Fibroblast of upper back skin (primary cell): ENCODE data around the gene SLK.

Experiments used
- DNase-seq: peaks from one replicate; pipeline ENCODE4 v3.0.0-alpha.2; 2013

Gene SLK

GRCh38 chr10:104056619-104057273, 89.8 kb downstream of the SLK start:
- DNase-seq, result no peak

DNA sequence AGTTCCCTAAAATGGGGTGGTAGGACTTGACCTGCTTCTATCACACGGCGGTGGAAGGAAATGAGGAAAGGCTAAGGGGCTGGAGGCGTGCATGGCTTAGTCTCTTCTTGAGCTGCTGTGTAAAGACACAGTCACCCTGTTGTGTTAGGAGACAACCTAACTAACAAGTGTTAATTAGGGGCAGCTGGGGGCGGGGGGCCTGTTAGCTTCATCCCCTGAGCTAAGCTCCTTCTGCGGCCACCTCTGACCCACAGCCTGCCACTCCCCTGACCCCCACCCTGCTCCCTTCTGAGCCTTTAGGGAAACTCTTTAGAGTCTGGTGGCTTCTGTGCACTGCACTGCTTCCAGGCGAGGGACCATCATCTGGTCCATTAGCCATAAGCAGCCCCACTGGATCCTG, 90.8 kb downstream of the SLK start:
- no peak for DNase-seq

DNA sequence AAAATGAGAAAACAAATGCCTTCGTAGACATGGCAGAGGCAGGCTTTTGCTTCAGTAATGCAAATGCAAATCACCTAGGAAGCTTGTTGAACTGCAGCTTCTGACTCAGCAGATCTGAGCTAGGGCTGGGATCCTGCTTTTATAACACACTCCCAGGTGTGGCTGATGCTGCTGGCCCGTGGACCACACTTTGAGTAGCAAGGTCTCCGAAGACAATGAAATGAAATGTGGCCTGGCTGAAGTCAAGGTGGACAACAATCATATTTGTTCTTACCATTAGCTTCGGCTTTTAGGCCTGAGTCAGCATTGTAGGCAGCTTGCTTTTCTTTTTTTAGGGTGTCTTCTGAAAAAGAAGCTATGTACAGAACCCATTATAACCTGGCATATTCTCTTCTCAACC, 92.4 kb downstream of the SLK start:
- no peak for DNase-seq

DNA sequence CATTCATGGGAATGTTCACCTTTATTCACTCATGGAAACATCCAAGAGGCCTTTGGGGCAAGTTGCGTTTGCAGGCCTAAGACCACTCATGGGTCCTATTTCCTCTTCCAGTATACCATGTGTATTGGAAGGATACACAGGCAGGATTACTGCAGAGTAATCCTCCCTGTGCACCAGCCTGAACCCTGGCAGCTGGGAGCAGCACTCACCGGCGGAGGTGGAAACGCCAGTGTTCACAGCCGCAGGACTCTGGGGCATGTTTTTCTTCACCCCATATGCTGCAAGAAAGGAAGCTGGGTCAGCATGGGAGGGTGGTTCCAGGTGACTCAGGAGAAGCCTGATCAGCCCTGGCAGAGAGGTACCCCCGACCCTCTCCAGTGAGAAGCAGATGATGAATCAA, 94.3 kb downstream of the SLK start:
- DNase-seq, result no peak

DNA sequence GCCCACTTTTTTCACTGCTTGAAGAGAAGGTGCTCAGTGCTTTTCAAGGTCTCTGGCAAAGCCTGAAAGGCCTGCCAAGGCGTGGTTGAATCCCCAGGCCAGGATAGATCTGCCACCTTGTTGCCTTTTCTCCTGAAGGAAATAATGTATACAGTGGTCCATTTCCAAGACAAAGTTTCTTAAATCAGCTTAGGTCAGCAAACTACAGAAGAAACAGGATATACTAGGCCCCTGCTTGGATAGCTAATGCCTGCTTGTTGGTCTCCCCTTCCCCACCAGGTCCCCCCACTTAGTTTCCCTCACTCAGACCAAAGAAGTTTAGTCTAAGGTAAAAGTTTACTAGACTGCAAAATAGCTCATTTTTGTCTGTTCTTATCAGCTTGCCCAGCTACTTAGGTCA, 98.8 kb downstream of the SLK start:
- DNase-seq, result no peak

DNA sequence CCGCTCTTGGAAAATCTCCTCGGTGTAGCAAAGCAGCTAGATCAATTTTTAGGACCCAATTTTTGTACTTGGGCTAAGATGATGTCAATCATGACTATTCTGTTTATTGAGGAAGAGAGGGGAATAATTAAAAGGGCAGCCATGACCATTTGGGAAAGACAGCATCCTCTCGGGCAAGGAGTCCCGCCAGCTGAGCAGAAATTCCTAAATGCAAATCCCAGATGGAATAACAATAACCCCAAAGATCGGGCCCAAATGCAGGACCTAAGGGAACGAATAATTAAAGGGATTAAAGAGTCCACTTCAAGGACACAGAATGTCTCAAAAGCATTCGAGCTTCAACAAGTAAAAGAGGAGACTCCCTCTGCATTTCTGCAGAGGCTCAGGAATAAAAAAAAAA, 100.0 kb downstream of the SLK start:
- DNase-seq, result no peak

DNA sequence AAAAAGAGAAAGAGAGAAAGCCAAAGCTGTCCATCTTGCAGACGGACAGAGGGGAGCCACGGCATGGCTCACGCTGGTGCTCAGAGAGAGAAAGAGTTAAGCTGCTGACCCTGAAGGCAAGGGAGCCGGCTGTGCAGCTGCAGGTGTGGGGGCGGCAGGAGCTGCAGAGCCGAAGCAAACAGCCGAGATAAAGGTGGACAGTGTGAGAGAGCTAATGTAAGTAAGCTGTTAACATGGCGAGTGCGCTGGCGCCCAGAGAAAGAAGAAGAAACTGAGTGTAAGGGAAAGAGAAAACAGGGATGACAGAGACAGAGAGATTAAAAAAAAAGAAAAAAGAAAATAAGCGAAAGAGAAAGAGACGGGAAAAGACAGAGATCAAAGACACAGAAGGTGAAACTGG, 100.6 kb downstream of the SLK start:
- DNase-seq, result no peak

DNA sequence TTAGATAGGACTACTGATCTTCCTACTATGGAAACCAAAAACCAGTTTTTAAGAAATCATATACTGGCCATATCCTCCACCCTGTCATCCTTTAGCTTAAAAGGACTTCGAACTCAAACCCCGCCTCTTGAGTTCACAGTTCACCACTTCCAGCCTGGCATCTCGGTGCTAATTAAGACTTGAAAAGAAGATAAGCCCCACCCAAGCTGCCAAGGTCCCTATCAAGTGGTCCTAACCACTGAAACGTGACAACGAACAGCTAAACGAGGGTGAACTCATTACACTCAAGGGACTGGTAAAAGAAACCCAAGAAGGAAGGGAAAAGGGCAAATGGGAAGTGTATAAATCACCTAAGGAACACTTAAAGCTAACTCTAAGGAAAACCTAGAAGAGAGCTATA, 102.7 kb downstream of the SLK start:
- no peak for DNase-seq

DNA sequence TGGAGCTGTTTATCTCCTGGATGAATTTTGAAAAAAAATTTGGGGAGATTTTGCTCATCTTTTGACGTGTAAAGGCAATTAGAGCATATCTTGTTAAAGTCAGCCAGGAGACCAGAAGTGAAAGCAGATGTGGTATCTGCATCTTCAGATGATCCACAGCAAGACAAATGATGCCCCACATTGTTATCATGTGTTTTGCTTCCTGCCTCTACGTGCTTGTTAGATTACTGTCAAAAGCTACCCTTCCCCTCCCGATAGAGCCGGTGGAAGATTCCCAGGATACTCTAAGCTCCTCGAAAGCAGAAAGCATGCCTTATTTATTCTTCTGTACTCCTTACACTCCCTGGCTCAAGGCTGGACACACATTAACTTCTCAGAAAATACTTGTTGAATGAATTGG, 105.8 kb downstream of the SLK start:
- no peak for DNase-seq

DNA sequence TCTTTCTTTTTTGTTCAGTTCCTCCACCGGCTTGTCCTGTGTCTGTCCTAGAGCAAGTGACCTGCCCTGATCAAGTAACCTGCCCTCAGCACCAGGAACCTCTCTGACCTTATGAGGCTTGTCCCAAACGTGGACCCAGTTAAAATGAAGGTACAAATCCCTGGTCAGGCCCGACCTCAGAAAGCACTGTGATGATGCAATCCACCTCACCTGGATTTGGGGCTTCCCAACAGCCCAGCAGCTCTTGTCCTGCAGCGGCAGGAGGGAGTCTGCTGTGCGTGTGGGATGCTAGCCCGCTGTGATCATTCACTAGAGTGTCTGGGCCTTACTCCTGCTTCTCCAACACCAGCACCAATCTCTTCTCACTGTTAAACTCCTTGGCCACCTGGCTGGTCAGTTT, 107.6 kb downstream of the SLK start:
- no peak for DNase-seq

- no peak for DNase-seq
Observed at GRCh38 chr10:104076743-104077160, 109.8 kb downstream of the SLK start.

- DNase-seq, result no peak
Observed at GRCh38 chr10:104077247-104077646, 110.3 kb downstream of the SLK start.

- DNase-seq, result no peak
Observed at GRCh38 chr10:104077663-104078151, 110.8 kb downstream of the SLK start.
